IMR-90 (cell line): ENCODE data around the gene B3GAT2. TPM values are rescaled to one million over a fixed set of nuclear protein-coding genes. Genes with fewer than 3 reads are reported as not detected.

Experiments used
- ATAC-seq: fragments of 200-7000 bp; cut with Tn5 transposase; 2 replicates; pipeline ENCODE4 v1.9.1; 2020; ENCODE audit warnings: low read depth, mild to moderate bottlenecking, moderate library complexity
- BruUV-seq: library from RNA; stranded (reverse); fragments of 400-500 nt; replicated peaks from 2 replicates; lab custom pipeline; 2021; lab: Mats Ljungman, UMichigan
- CTCF ChIA-PET: fragments of 300-600 bp; formaldehyde crosslinking; extraction: SDS; loops from one replicate; lab custom pipeline; 2021; ENCODE audit warnings: antibody characterized with exemption; lab: Yijun Ruan, JAX
- POLR2A ChIA-PET: fragments of 300-600 bp; sonication (Branson Sonifier 250); formaldehyde crosslinking; loops from one replicate; lab custom pipeline; 2022; ENCODE audit warnings: antibody characterized with exemption; ENCODE audit not compliant: unreplicated experiment; lab: Charles Lee
- DNase-seq: peaks from one replicate; pipeline ENCODE4 v3.0.0; 2013
- H2AFZ ChIP-seq: replicated peaks from 2 replicates; pipeline ENCODE3; 2013; ENCODE audit warnings: low read length, mild to moderate bottlenecking; ENCODE audit not compliant: poor library complexity
- H2AK5ac ChIP-seq: 2 replicates; pipeline ENCODE4 v1.6.1; 2013; ENCODE audit warnings: low read depth, low read length, inconsistent platforms
- H2AK9ac ChIP-seq: replicated peaks from 2 replicates; pipeline ENCODE3; 2013; ENCODE audit warnings: mild to moderate bottlenecking, low read depth, low read length, moderate library complexity; ENCODE audit not compliant: poor library complexity
- H2BK120ac ChIP-seq: 2 replicates; pipeline ENCODE4 v1.6.1; 2013; ENCODE audit warnings: low read depth, low read length, inconsistent platforms
- H2BK15ac ChIP-seq: 3 replicates; pipeline ENCODE4 v1.6.1; 2013; ENCODE audit warnings: low read depth, low read length, inconsistent platforms
- H2BK20ac ChIP-seq: 2 replicates; pipeline ENCODE4 v1.6.1; 2013; ENCODE audit warnings: low read depth, mild to moderate bottlenecking, inconsistent platforms, low read length, moderate library complexity
- H2BK5ac ChIP-seq: 2 replicates; pipeline ENCODE4 v1.6.1; 2013; ENCODE audit warnings: mild to moderate bottlenecking, low read depth, low read length, inconsistent platforms; ENCODE audit not compliant: poor library complexity, severe bottlenecking
- H3K14ac ChIP-seq: replicated peaks from 2 replicates; pipeline ENCODE4 v1.6.1; 2013; ENCODE audit warnings: low read depth, low read length, inconsistent platforms
- H3K18ac ChIP-seq: 2 replicates; pipeline ENCODE4 v1.6.1; 2013; ENCODE audit warnings: low read depth, low read length, control low read depth
- H3K23ac ChIP-seq: 2 replicates; pipeline ENCODE4 v1.6.1; 2013; ENCODE audit warnings: low read depth, low read length, inconsistent platforms
- H3K27ac ChIP-seq: 2 replicates; pipeline ENCODE4 v1.5.1; 2013; ENCODE audit warnings: mild to moderate bottlenecking, control low read depth, low read length; ENCODE audit not compliant: insufficient read depth
- H3K27me3 ChIP-seq: 2 replicates; pipeline ENCODE4 v1.6.1; 2013; ENCODE audit warnings: low read length; ENCODE audit not compliant: control insufficient read depth, insufficient read depth
- H3K36me3 ChIP-seq: 2 replicates; pipeline ENCODE4 v1.6.1; 2013; ENCODE audit warnings: low read length, mixed read lengths; ENCODE audit not compliant: control insufficient read depth, insufficient read depth
- H3K4ac ChIP-seq: 2 replicates; pipeline ENCODE4 v1.6.1; 2013; ENCODE audit warnings: low read depth, low read length, inconsistent platforms
- H3K4me1 ChIP-seq: 2 replicates; pipeline ENCODE4 v1.6.1; 2013; ENCODE audit warnings: low read length, mixed read lengths; ENCODE audit not compliant: control insufficient read depth, insufficient read depth
- H3K4me2 ChIP-seq: 2 replicates; pipeline ENCODE4 v1.6.1; 2013; ENCODE audit warnings: low read depth, mild to moderate bottlenecking, control low read depth, low read length, moderate library complexity
- H3K4me3 ChIP-seq: 2 replicates; pipeline ENCODE4 v1.5.1; 2013; ENCODE audit warnings: low read depth, mild to moderate bottlenecking, control low read depth, low read length, moderate library complexity; ENCODE audit not compliant: insufficient read depth
- H3K56ac ChIP-seq: 2 replicates; pipeline ENCODE4 v1.6.1; 2013; ENCODE audit warnings: low read length, inconsistent platforms; ENCODE audit not compliant: insufficient read depth; ENCODE audit errors: extremely low read depth
- H3K79me1 ChIP-seq, 2 experiments: 2 replicates each; pipeline ENCODE4 v1.6.1; 2013; ENCODE audit warnings: low read length in 2 of 2, inconsistent platforms in 1 of 2, low read depth in 1 of 2
- H3K9ac ChIP-seq: 2 replicates; pipeline ENCODE4 v1.6.1; 2013; ENCODE audit warnings: low read depth, low read length, control low read depth
- H3K9me1 ChIP-seq: 2 replicates; pipeline ENCODE4 v1.6.1; 2013; ENCODE audit warnings: low read length, inconsistent platforms; ENCODE audit not compliant: insufficient read depth
- H3K9me3 ChIP-seq: 2 replicates; pipeline ENCODE4 v1.6.1; 2013; ENCODE audit warnings: low read length; ENCODE audit not compliant: control insufficient read depth, insufficient read depth
- H4K20me1 ChIP-seq: 2 replicates; pipeline ENCODE4 v1.6.1; 2013; ENCODE audit warnings: low read length, inconsistent platforms; ENCODE audit not compliant: insufficient read depth
- H4K5ac ChIP-seq: 2 replicates; pipeline ENCODE4 v1.6.1; 2013; ENCODE audit warnings: mild to moderate bottlenecking, low read depth, low read length, control low read depth
- H4K8ac ChIP-seq, 2 experiments: 2 replicates each; pipeline ENCODE4 v1.6.1; 2013; ENCODE audit warnings: low read depth in 2 of 2, low read length in 2 of 2, control low read depth in 1 of 2, inconsistent platforms in 1 of 2
- H4K91ac ChIP-seq: 2 replicates; pipeline ENCODE4 v1.6.1; 2013; ENCODE audit warnings: low read depth, low read length, inconsistent platforms; ENCODE audit not compliant: insufficient read depth
- CHD1 ChIP-seq: IDR thresholded peaks from 2 replicates; pipeline ENCODE4 v1.6.1; 2012; ENCODE audit warnings: low read depth, low read length, improper control_type of control experiment
- CTCF ChIP-seq: conservative IDR thresholded peaks from 2 replicates; pipeline ENCODE4 v1.5.1; 2012; ENCODE audit warnings: mild to moderate bottlenecking, low read depth, low read length, improper control_type of control experiment
- MAZ ChIP-seq: IDR thresholded peaks from 2 replicates; pipeline ENCODE4 v1.6.1; 2012; ENCODE audit warnings: low read depth, mild to moderate bottlenecking, low read length, improper control_type of control experiment, moderate library complexity, borderline replicate concordance
- NFE2L2 ChIP-seq: fragments of 150-350 bp; IDR thresholded peaks from 2 replicates; pipeline ENCODE4 v1.6.1; 2016; ENCODE audit warnings: low read depth, mild to moderate bottlenecking, low read length
- POLR2A ChIP-seq: IDR thresholded peaks from 2 replicates; pipeline ENCODE4 v1.6.1; 2012; ENCODE audit warnings: mild to moderate bottlenecking, low read depth, low read length
- SMC3 ChIP-seq: fragments of 150-350 bp; IDR thresholded peaks from 2 replicates; pipeline ENCODE4 v1.6.1; 2016; ENCODE audit warnings: low read depth, mild to moderate bottlenecking, antibody characterized with exemption, low read length, moderate library complexity
- WGBS, 2 experiments: methylation state at CpG; one replicate each; pipeline versions ENCODE4 v1.1.5 to v1.1.7; 2013; ENCODE audit warnings: missing lambda C conversion rate in 2 of 2; ENCODE audit not compliant: insufficient read length in 1 of 2; ENCODE audit errors: extremely low coverage in 2 of 2; 5-methylcytosine and 5-hydroxymethylcytosine counted together
- dilution Hi-C: fragments of 300-500 bp; cut with HindIII; formaldehyde crosslinking; loops from one replicate; pipeline ENCODE4 v1.14.3; 2018; ENCODE audit warnings: low sequenced_read_pairs; ENCODE audit not compliant: unreplicated experiment
- in situ Hi-C: fragments of 300-500 bp; cut with MboI; formaldehyde crosslinking; loops from 3 replicates; pipeline ENCODE4 v1.14.3; 2019; ENCODE audit warnings: low sequenced_read_pairs, inconsistent platforms, mixed read lengths
- intact Hi-C: fragments of 100-400 bp; cut with micrococcal nuclease; formaldehyde crosslinking; loops from 2 replicates; pipeline ENCODE4 v1.10.0; 2022
- polyA plus RNA-seq, 3 experiments: library from polyadenylated mRNA; depleted of rRNA; stranded (reverse); fragments of >200 nt; gene quantifications; 2 replicates each; pipeline ENCODE4 v1.2.3, GENCODE V29; 2012; ENCODE audit warnings: low replicate concordance in 1 of 3
- total RNA-seq: library from RNA; depleted of rRNA; stranded (reverse); fragments of >200 nt; gene quantifications from 2 replicates; pipeline ENCODE4 v1.2.3, GENCODE V29; 2012

Gene B3GAT2
- total and polyA plus RNA-seq, 2 of the 4 experiments (the other 2 are of a cell fraction) = 0.02 TPM; not detected in 1

- DNase-seq (no peak), ATAC-seq (no peak)
- Histone ChIP-seq H4K5ac (no peak overlapping the region), H3K36me3 (no peaks in the 10 kb centered on the region), H3K9me1 (no peaks in the 10 kb centered on the region), H3K9me3 (no peaks in the 10 kb centered on the region), H2BK15ac (no peak overlapping the region), H4K20me1 (no peaks in the 10 kb centered on the region), H4K91ac (no peak overlapping the region), H2AFZ (no peak overlapping the region), H3K4me1 (no peaks in the 10 kb centered on the region), H3K18ac (no peak overlapping the region), H4K8ac (no peak overlapping the region), H2BK120ac (no peak overlapping the region), H2AK5ac (no peak overlapping the region), H2BK5ac (no peak overlapping the region), H3K4ac (no peak overlapping the region), H3K79me1 (no peaks in the 10 kb centered on the region), H3K9ac (no peak overlapping the region), H2AK9ac (no peak overlapping the region), H3K56ac (no peak overlapping the region), H2BK20ac (no peak overlapping the region), H3K14ac (no peak overlapping the region), H3K4me3 (no peak overlapping the region), H3K27ac (no peak overlapping the region), H3K23ac (no peak overlapping the region), H3K27me3 (peaks cover 9% of the 10 kb centered on the region), H3K4me2 (no peak overlapping the region)
- POLR2A ChIA-PET = no interaction called here
- in situ Hi-C loops = loop anchor here (5.0 kb wide), 1 partner anchor 179 kb away; no protein-coding TSS in a partner anchor
- BruUV-seq = no TSS peak
- dilution Hi-C loops = loop anchor here (25.0 kb wide), 1 partner anchor 174 kb away; no protein-coding TSS in a partner anchor
- intact Hi-C loops = loop anchor here (10.0 kb wide), 1 partner anchor 512 kb away; no protein-coding TSS in a partner anchor
- 57% methylated on average over 1 of the region's 2 CpGs; no CpG with 5 or more reads in 1 of the 2 experiments for WGBS, 2 experiments
- TF ChIP-seq MAZ = no peak
- no peak for TF ChIP-seq NFE2L2
- TF ChIP-seq CTCF = no peak
- TF ChIP-seq SMC3 = no peak
- no peak for TF ChIP-seq POLR2A
- no peak for TF ChIP-seq CHD1
- CTCF ChIA-PET = interaction anchor here (0.6 kb wide), 1 partner anchor 292 kb away, joined by 3 read pairs; no protein-coding TSS in a partner anchor
These were observed 70.2 kb downstream of the B3GAT2 start for GRCh38 chr6:70886661-70887060.
